Heart right ventricle (tissue), 16 donors: ENCODE measurements around the gene AADAT. TPM values are rescaled to one million over a fixed set of nuclear protein-coding genes. Genes with fewer than 3 reads are reported as not detected.

Source experiments
- ATAC-seq, 8 donors: fragments of 200-7000 bp; cut with Tn5 transposase; one replicate each; pipeline ENCODE4 v1.9.1; 2020; ENCODE audit warnings: mild to moderate bottlenecking in 8 of 8, moderate library complexity in 8 of 8, moderate number of reproducible peaks in 1 of 8
- DNase-seq, 2 donors: peaks; one replicate each; pipeline ENCODE4 v3.0.0-alpha.2; 2020
- H3K27ac ChIP-seq, 10 donors: fragments of 200-600 bp; sonication (generic) in 2 of 10; one replicate each; pipeline versions ENCODE4 v1.5.0 to v1.8.0; 2020 to 2022; ENCODE audit warnings: mild to moderate bottlenecking in 3 of 10
- H3K27me3 ChIP-seq, 7 donors: fragments of 200-600 bp; one replicate each; pipeline ENCODE4 v1.8.0; 2021 to 2022; ENCODE audit warnings: mild to moderate bottlenecking in 2 of 7
- H3K36me3 ChIP-seq, 9 donors: fragments of 200-600 bp; sonication (generic) in 1 of 9; one replicate each; pipeline versions ENCODE4 v1.5.0 to v1.8.0; 2020 to 2022; ENCODE audit warnings: mild to moderate bottlenecking in 2 of 9
- H3K4me1 ChIP-seq, 9 donors: fragments of 200-600 bp; sonication (generic) in 1 of 9; one replicate each; pipeline versions ENCODE4 v1.5.0 to v1.8.0; 2020 to 2022; ENCODE audit warnings: mild to moderate bottlenecking in 4 of 9
- H3K4me3 ChIP-seq, 10 donors: fragments of 200-600 bp; sonication (generic) in 2 of 10; one replicate each; pipeline versions ENCODE4 v1.5.0 to v1.8.0; 2020 to 2022; ENCODE audit warnings: mild to moderate bottlenecking in 7 of 10, moderate library complexity in 2 of 10
- H3K9me3 ChIP-seq, 11 donors: fragments of 200-600 bp in 10 of 11; sonication (generic) in 2 of 11; one replicate each; pipeline versions ENCODE4 v1.5.0 to v1.8.0; 2013 to 2022; ENCODE audit warnings: mild to moderate bottlenecking in 2 of 11, control low read depth in 1 of 11, moderate library complexity in 1 of 11
- WGBS, 2 donors: extraction: QIAGEN DNeasy Blood & Tissue Kit; methylation state at CpG; one replicate each; pipeline ENCODE4 v1.1.7; 2013; ENCODE audit warnings: inconsistent platforms in 1 of 2; 5-methylcytosine and 5-hydroxymethylcytosine counted together
- intact Hi-C, 10 donors: fragments of 100-400 bp; cut with DNase I; formaldehyde crosslinking; loops; one replicate each; pipeline versions ENCODE4 v1.11.1 to v1.14.2; 2022
- polyA plus RNA-seq, 2 donors: library from polyadenylated mRNA; stranded (reverse); fragments of 200-250 nt; gene quantifications; one replicate each; pipeline ENCODE4 v1.2.3, GENCODE V29; 2013
- total RNA-seq, 10 donors: library from RNA; stranded (reverse); fragmentation: NEBNext Ultra II Directional in 3 of 10; extraction: Animal tissue kit (Norgen Biotek cat#: 25700) in 3 of 10; gene quantifications; one replicate each; pipeline versions ENCODE4 v1.2.1 to v1.2.4, GENCODE V29; 2021 to 2023
- TF ChIP-seq, protein P1 (sequence below), 9 donors: fragments of 200-600 bp; sonication (generic) in 2 of 9; IDR thresholded peaks; one replicate each; pipeline versions ENCODE4 v1.5.0 to v1.8.0; 2021 to 2022; ENCODE audit warnings: antibody characterized with exemption in 9 of 9, mild to moderate bottlenecking in 5 of 9, moderate library complexity in 1 of 9
- donor health status: Arrhythmogenic right ventricular cardiomyopathy.
- donor health status: ischemic (EF 13 %, LVEDD 7.1; RV severe dilation, severe dysfunction).
- donor health status: healthy with polysubstance abuse.
- donor health status: DM: no; HTN: yes; CAD: no.
- donor health status: DM: no; HTN: no; CAD: no.
- donor health status: ischemic (EF 25% LVEDD 6.9; RV normal size, moderate dysfunction).
- donor health status: ischemic (EF 25% LVEDD 5.7; RV mildly dilated, moderate dysfunction).
- donor health status: healthy.
- donor health status: DM: yes; HTN: yes; CAD: no.
- donor health status: Ischemic cardiomyopathy.
- donor health status: ischemic (EF 35%, LVEDD 5.7; RV mildly dilated, moderate dysfunction).
- donor health status: nonischemic (EF 11% LVEDD 7.7; RV severe dilation, severe dysfunction).
- donor health status: DM: yes; HTN: yes; CAD: no.
- donor health status: PGD.
- donor health status: ischemic (EF 29% LVEDD 5.4; RV normal size, mild dysfunction).
- donor health status: nonischemic (EF 23%, LVEDD 6.1; RV moderate dilation, normal function).

The AADAT gene
- total and polyA plus RNA-seq, 12 donors: 0.82 to 3.5 (median 1.7) TPM

DNA sequence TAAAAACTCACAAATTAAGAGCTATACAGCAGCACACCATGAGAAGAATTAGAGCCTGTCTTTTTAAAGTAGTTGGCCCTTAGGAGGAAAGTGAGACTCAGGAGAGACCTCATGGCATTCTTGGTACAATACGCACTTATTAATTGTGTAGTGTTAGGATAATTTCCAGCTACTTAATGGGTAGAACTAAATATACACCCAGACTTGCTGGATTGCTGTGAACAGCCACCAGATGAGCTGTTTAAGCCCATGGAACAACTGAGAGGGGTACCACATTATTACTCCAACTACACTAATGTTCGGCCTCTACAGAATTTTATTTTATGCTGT, 77.2 kb downstream of the AADAT start:
- 97 to 100% methylated on average over 2 of the region's 2 CpGs for WGBS, 2 donors
- Histone ChIP-seq H3K36me3 (no peaks in the 10 kb centered on the region), H3K27ac (no peak overlapping the region), H3K4me3 (no peak overlapping the region), H3K4me1 (peaks cover 0 to 12% (median 0%) of the 10 kb centered on the region in 9 donors), H3K27me3 (no peaks in the 10 kb centered on the region), H3K9me3 (no peaks in the 10 kb centered on the region)
- intact Hi-C loops: no loop called here
- ATAC-seq (no peak), DNase-seq (no peak)
- TF ChIP-seq, protein P1, sequence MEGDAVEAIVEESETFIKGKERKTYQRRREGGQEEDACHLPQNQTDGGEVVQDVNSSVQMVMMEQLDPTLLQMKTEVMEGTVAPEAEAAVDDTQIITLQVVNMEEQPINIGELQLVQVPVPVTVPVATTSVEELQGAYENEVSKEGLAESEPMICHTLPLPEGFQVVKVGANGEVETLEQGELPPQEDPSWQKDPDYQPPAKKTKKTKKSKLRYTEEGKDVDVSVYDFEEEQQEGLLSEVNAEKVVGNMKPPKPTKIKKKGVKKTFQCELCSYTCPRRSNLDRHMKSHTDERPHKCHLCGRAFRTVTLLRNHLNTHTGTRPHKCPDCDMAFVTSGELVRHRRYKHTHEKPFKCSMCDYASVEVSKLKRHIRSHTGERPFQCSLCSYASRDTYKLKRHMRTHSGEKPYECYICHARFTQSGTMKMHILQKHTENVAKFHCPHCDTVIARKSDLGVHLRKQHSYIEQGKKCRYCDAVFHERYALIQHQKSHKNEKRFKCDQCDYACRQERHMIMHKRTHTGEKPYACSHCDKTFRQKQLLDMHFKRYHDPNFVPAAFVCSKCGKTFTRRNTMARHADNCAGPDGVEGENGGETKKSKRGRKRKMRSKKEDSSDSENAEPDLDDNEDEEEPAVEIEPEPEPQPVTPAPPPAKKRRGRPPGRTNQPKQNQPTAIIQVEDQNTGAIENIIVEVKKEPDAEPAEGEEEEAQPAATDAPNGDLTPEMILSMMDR (IDR thresholded peaks at IDR 0.05): no peak

DNA sequence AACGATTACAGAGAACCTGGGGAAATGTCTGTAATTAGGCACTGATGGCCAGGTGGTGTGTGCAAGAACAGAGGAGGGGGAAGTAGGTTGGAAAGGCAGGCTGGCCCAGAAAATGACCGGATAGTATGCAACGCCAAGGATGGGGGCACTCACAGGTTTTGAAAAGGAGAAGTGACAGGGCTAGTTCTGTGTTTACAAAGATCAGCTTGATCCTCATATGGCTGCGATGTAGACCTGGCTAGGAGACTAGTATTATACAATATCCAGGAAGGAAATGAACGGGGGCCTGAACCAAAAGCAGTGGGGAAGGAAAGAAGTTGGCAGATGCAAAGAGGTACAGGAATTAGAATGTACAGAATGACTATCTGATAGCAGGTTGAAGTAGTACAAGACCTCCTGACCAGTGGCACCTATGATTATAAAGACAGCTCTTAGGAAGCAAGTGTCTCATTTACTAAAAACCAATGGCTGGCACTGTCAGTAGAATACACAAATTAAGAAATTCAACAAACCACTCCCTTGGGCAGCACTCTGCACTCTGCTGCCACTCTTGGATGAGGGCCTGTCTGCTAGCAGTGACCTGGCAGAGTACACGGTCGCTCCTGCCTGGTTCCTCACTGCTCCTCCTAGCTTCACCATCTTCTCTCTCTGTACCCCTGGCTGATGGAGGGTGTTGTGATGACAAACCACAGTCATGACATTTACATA, 77.7 kb downstream of the AADAT start:
- ATAC-seq (no peak), DNase-seq (no peak)
- TF ChIP-seq, protein P1 (IDR thresholded peaks at IDR 0.05): no peak
- intact Hi-C loops: no loop called here
- WGBS, 2 donors: 60 to 80% methylated on average over 7 of the region's 7 CpGs
- no peaks in the 10 kb centered on the region for H3K27me3 ChIP-seq
- H3K9me3 ChIP-seq: no peaks in the 10 kb centered on the region
- peaks cover 0 to 12% (median 0%) of the 10 kb centered on the region in 9 donors for H3K4me1 ChIP-seq
- no peak overlapping the region for H3K4me3 ChIP-seq
- no peak overlapping the region for H3K27ac ChIP-seq
- no peaks in the 10 kb centered on the region for H3K36me3 ChIP-seq

Other genes starting within 250 kb of the AADAT start
- gene MFAP3L, start 63.6 kb downstream of the AADAT start, total RNA-seq: 1 to 10 TPM; 2.1 to 5.9 (median 3.9) TPM
- gene MFAP3L, start 63.6 kb downstream of the AADAT start, polyA plus RNA-seq: 1 to 10 TPM in 1 of 2 donors, under 1 TPM in 1; 0.94 to 1.0 TPM